HG03521 (cell line): Measurements from ENCODE around the gene ETV3L.
"Not testable (repeated sequence)": the region's sequence is repeated elsewhere in the genome, so short reads cannot be mapped to it uniquely, and the experiment has no call there.

Experiments
- ATAC-seq: cut with Tn5 transposase; IDR thresholded peaks from one replicate; pipeline ENCODE4 v1.9.1; 2021; ENCODE audit warnings: mild to moderate bottlenecking, moderate library complexity; ENCODE audit not compliant: unreplicated experiment

The ETV3L gene

GRCh38 chr1:157084720-157085119 lies 14.9 kb downstream of the ETV3L start:
- ATAC-seq, result no peak

DNA sequence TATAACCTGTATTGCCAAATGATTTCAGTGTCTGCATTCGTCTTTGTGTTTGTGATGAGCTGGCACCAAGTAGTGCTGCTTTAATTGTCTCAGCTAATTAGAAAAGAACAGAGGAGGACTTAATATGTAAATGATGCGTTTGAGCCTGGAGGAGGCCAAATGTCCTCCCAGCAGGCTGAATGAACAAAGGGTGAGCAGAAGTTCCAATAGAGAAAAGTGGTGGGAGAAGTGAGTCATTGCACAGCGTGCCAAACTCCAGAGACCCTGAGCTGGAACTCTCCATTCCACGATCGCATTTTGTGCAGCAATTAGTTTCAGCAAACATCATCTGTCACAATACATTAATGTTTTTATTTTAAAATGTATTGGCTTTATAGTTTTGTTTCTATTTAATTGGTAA lies 17.9 kb downstream of the ETV3L start:
- no peak for ATAC-seq

GRCh38 chr1:157080714-157081113 lies 18.9 kb downstream of the ETV3L start:
- no peak for ATAC-seq

GRCh38 chr1:157077394-157077793 lies 22.2 kb downstream of the ETV3L start:
- no peak for ATAC-seq

GRCh38 chr1:157073944-157074685 lies 25.5 kb downstream of the ETV3L start:
- ATAC-seq, result no peak

DNA sequence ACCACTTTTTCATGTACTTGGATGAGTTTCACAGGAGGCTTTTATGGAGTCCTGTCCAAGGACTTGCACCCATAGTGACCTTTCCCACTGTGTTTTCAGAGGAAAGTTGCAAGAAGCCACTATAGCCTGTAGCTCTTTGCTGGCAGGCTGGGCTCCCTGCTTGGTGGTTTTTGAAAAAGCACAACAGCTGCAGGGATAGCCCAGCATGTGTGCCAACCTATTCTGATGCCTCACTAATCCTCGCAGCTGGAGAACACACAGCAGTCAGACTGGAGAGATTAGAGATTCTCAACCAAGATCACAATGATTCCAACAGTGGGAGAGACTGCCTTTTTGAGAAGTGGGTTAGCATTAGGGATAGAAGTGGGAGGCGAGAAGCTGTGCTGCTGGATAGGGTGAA lies 30.0 kb downstream of the ETV3L start:
- no peak for ATAC-seq

DNA sequence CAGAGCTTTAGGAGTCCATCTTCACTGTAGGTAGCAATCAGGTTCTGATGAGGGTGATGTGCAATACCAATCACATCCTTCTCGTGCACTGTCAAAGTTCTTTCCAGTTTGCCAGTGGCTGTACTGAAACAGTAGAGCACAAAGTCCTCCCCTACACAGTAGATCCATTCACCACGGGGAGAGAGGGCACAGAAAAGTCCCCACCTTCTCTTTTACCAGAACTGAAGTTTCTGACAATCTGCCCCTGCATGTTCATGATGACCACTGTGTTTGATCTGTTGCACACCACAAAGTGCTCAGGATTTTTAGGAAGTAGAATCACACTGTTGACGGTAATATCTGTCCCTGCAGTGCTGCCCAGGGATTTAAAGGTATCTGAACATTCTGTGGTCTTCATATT lies 40.4 kb downstream of the ETV3L start:
- ATAC-seq, result not testable (repeated sequence)

- no peak for ATAC-seq
These were observed 43.3 kb downstream of the ETV3L start for GRCh38 chr1:157056269-157056668.

DNA sequence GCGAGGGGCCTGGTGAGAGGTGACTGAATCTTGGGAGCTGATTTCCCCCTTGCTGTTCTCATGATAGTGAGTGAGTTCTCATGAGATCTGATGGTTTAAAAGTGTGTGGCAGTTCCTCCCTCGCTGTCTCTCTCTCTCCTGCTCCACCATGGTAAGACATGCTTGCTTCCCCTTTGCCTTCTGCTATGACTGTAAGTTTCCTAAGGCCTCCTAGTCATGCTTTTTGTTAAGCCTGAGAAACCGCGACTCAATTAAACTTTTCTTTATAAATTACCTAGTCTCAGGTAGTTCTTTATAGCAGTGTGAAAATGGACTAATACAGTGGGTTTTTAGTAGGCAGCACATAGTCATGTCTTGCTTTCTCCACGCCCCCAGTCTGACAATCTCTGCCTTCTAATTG lies 43.9 kb downstream of the ETV3L start:
- not testable (repeated sequence) for ATAC-seq

DNA sequence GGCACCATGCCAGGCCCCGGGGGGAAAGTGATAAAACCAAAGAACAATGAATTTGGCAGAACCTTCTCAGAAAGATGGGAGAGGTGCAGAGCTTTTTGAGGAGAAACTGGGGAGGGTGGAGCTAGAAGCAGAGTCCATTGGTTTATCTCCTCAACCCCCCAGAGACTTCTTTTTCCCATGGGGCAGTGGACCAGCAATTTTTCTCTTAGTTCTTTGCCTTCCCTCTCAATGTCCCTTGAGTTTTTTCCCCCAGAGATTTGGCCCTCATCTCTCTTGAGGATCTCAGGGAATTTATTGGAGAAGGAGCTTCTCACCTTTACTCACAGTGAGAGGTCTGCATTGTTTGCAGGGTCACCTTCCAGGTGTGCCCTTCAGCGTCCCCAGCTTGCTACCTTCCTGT lies 48.8 kb downstream of the ETV3L start:
- ATAC-seq, result no peak

DNA sequence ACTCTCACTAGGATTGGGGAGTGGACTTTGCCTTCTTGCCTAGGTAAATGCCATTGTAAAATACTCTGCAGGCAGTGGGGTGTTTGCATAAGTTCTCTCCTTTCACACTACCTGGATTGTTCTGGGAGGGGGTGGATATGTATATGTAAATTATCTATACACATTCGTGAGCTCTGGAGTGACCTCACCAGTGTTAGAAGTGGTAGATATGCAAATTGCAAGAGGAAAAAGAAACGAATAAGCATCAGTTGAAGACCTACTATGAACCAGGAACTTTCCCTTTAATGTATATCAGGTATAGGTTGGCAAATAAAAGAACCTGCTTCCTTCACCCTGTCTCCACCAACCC lies 52.6 kb downstream of the ETV3L start:
- ATAC-seq, result no peak

- ATAC-seq, result peak; percentile 57
These were observed 54.1 kb downstream of the ETV3L start, which contains the start of gene ARHGEF11 for GRCh38 chr1:157045250-157046218. Gene ARHGEF11 (minus strand): TSS chr1:157045742. CDS start chr1:157044330, 1,412 bp downstream.

GRCh38 chr1:157044326-157044725 lies 55.3 kb downstream of the ETV3L start:
- no peak for ATAC-seq

DNA sequence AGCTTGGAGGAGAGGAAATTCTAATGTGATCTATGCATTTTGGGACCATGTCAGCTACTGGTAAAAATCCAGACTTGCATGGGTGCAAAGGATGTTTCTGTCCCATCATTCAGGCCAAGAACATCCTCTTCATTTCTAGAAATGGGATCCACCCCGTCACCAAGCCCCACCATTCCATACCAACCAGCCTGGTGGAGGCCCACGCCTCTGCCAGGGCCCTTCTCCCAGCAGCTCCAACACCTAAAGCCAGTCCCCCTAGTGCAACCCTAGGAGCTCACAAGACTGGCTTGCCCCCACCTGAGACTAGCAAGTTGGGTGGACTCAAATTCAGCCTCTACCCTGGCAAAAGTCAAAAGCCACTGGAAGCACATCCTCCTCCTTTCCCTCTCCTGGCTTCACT lies 55.9 kb downstream of the ETV3L start:
- ATAC-seq, result no peak

GRCh38 chr1:157042846-157043245 lies 56.8 kb downstream of the ETV3L start:
- no peak for ATAC-seq
